Keratinocyte (primary cell): ENCODE data around the gene CEACAM7. TPM values are rescaled to one million over a fixed set of nuclear protein-coding genes. Genes with fewer than 3 reads are reported as not detected.
A peak's percentile ranks its signal among the peaks of the same experiment; 100 is the strongest.

Experiments
- DNase-seq: peaks from one replicate; pipeline ENCODE4 v3.0.0-alpha.2; 2011; ENCODE audit warnings: low read depth, missing footprints, low spot score
- FAIRE-seq: peaks from 2 replicates; lab custom pipeline; 2011; peaks lifted over from hg19 to GRCh38; lab: Jason Lieb, UNC
- H2AFZ ChIP-seq: 2 replicates; pipeline ENCODE4 v1.6.0; 2012; ENCODE audit warnings: low read length, control low read depth, inconsistent platforms; ENCODE audit not compliant: control insufficient read depth
- H3K27ac ChIP-seq: 2 replicates; pipeline ENCODE4 v1.5.1; 2011; ENCODE audit warnings: low read length; ENCODE audit not compliant: control insufficient read depth, insufficient read depth
- H3K27me3 ChIP-seq: 3 replicates; pipeline ENCODE4 v1.6.0; 2011; ENCODE audit warnings: low read length; ENCODE audit not compliant: control insufficient read depth, insufficient read depth; ENCODE audit errors: extremely low read depth
- H3K36me3 ChIP-seq, 2 experiments: 2 replicates in 1 of 2; 3 replicates in 1 of 2; pipeline ENCODE4 v1.5.1; 2011; ENCODE audit warnings: low read length in 2 of 2, mild to moderate bottlenecking in 1 of 2; ENCODE audit not compliant: control insufficient read depth in 2 of 2, insufficient read depth in 2 of 2; ENCODE audit errors: extremely low read depth in 1 of 2
- H3K4me1 ChIP-seq: 3 replicates; pipeline ENCODE4 v1.5.1; 2011; ENCODE audit warnings: low read length; ENCODE audit not compliant: control insufficient read depth, insufficient read depth; ENCODE audit errors: extremely low read depth
- H3K4me2 ChIP-seq: 3 replicates; pipeline ENCODE4 v1.6.0; 2011; ENCODE audit warnings: low read depth, low read length; ENCODE audit not compliant: control insufficient read depth, insufficient read depth; ENCODE audit errors: extremely low read depth
- H3K4me3 ChIP-seq, 3 experiments: fragments of 200-600 bp in 1 of 3; sonication (generic) in 1 of 3; 2 replicates in 2 of 3; 3 replicates in 1 of 3; pipeline ENCODE4 v1.5.1; 2011 to 2016; ENCODE audit warnings: low read length in 3 of 3, mild to moderate bottlenecking in 3 of 3, control low read depth in 2 of 3, inconsistent platforms in 1 of 3, low read depth in 1 of 3, mixed read lengths in 1 of 3, mixed run types in 1 of 3, moderate library complexity in 1 of 3; ENCODE audit not compliant: control insufficient read depth in 2 of 3, insufficient read depth in 2 of 3; ENCODE audit errors: extremely low read depth in 1 of 3
- H3K79me2 ChIP-seq: 2 replicates; pipeline ENCODE4 v1.6.0; 2012; ENCODE audit warnings: low read length; ENCODE audit not compliant: control insufficient read depth, insufficient read depth
- H3K9ac ChIP-seq: 3 replicates; pipeline ENCODE4 v1.6.0; 2011; ENCODE audit warnings: low read length; ENCODE audit not compliant: control insufficient read depth, insufficient read depth; ENCODE audit errors: extremely low read depth
- H3K9me1 ChIP-seq: 3 replicates; pipeline ENCODE4 v1.6.0; 2011; ENCODE audit warnings: low read length; ENCODE audit not compliant: control insufficient read depth, insufficient read depth; ENCODE audit errors: extremely low read depth
- H3K9me3 ChIP-seq: 2 replicates; pipeline ENCODE4 v1.5.1; 2012; ENCODE audit warnings: low read depth, low read length; ENCODE audit not compliant: control insufficient read depth
- H4K20me1 ChIP-seq: 3 replicates; pipeline ENCODE4 v1.6.0; 2011; ENCODE audit warnings: low read length; ENCODE audit not compliant: control insufficient read depth, insufficient read depth; ENCODE audit errors: extremely low read depth
- EZH2 ChIP-seq: IDR thresholded peaks from one replicate; pipeline ENCODE4 v1.6.1; 2012; ENCODE audit warnings: inconsistent platforms, mild to moderate bottlenecking, low read length, moderate library complexity
- dilution Hi-C: fragments of 300-500 bp; cut with MboI; formaldehyde crosslinking; loops from one replicate; pipeline ENCODE4 v1.7.0; 2020; ENCODE audit warnings: low sequenced_read_pairs; ENCODE audit not compliant: extremely low pct_ligation_motif_present
- polyA plus RNA-seq, 5 experiments: library from polyadenylated mRNA; depleted of rRNA in 3 of 5; stranded (reverse) in 3 of 5; stranded (forward) in 1 of 5; unstranded in 1 of 5; fragments of >200 nt; gene quantifications; 1 replicate in 1 of 5; 2 replicates in 3 of 5; 3 replicates in 1 of 5; pipeline versions ENCODE4 v1.2.1 to v1.2.3, GENCODE V29; 2011 to 2012; ENCODE audit warnings: missing spikeins in 2 of 5, low read depth in 1 of 5, low replicate concordance in 1 of 5
- TF ChIP-seq, protein P1 (sequence below), 3 experiments: IDR thresholded peaks in 1 of 3; conservative IDR thresholded peaks in 1 of 3; optimal IDR thresholded peaks in 1 of 3; 2 replicates in 2 of 3; 3 replicates in 1 of 3; pipeline versions ENCODE3 to v1.5.1; 2011; ENCODE audit warnings: low read length in 3 of 3, mild to moderate bottlenecking in 3 of 3, moderate library complexity in 2 of 3, control low read depth in 1 of 3, inconsistent platforms in 1 of 3; ENCODE audit not compliant: insufficient read depth in 2 of 3; ENCODE audit errors: extremely low read depth in 1 of 3

The CEACAM7 gene
- polyA plus RNA-seq, 1 donor (not counting 4 experiments of a cell fraction or from before 2014, with no cell fraction given), result not detected

DNA sequence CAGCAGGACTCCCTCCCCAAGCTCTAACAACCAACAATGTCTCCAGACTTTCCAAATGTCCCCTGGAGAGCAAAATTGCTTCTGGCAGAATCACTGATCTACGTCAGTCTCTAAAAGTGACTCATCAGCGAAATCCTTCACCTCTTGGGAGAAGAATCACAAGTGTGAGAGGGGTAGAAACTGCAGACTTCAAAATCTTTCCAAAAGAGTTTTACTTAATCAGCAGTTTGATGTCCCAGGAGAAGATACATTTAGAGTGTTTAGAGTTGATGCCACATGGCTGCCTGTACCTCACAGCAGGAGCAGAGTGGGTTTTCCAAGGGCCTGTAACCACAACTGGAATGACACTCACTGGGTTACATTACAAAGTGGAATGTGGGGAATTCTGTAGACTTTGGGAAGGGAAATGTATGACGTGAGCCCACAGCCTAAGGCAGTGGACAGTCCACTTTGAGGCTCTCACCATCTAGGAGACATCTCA, 14.1 kb upstream of the CEACAM7 start:
- H2AFZ ChIP-seq, result no peak overlapping the region
- H3K27ac ChIP-seq, result no peak overlapping the region
- DNase-seq (no peak), FAIRE-seq (no peak)
- H4K20me1 ChIP-seq, result peaks cover 4% of the 10 kb centered on the region
- no peak overlapping the region for H3K4me3 ChIP-seq
- dilution Hi-C loops, result no loop called here
- H3K27me3 ChIP-seq, result no peaks in the 10 kb centered on the region
- H3K9ac ChIP-seq, result no peak overlapping the region
- TF ChIP-seq, protein P1, sequence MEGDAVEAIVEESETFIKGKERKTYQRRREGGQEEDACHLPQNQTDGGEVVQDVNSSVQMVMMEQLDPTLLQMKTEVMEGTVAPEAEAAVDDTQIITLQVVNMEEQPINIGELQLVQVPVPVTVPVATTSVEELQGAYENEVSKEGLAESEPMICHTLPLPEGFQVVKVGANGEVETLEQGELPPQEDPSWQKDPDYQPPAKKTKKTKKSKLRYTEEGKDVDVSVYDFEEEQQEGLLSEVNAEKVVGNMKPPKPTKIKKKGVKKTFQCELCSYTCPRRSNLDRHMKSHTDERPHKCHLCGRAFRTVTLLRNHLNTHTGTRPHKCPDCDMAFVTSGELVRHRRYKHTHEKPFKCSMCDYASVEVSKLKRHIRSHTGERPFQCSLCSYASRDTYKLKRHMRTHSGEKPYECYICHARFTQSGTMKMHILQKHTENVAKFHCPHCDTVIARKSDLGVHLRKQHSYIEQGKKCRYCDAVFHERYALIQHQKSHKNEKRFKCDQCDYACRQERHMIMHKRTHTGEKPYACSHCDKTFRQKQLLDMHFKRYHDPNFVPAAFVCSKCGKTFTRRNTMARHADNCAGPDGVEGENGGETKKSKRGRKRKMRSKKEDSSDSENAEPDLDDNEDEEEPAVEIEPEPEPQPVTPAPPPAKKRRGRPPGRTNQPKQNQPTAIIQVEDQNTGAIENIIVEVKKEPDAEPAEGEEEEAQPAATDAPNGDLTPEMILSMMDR (optimal IDR thresholded peaks at IDR 0.05 in 1 of 3, IDR thresholded peaks at IDR 0.05 in 1 of 3, conservative IDR thresholded peaks at IDR 0.05 in 1 of 3; ENCODE audit: extremely low read depth in 1 of 3, insufficient read depth in 2 of 3, low read length in 3 of 3), result no peak
- TF ChIP-seq EZH2, result no peak
- H3K4me1 ChIP-seq, result no peaks in the 10 kb centered on the region
- no peaks in the 10 kb centered on the region for H3K9me3 ChIP-seq
- H3K4me2 ChIP-seq, result no peak overlapping the region
- no peaks in the 10 kb centered on the region for H3K79me2 ChIP-seq
- no peaks in the 10 kb centered on the region for H3K36me3 ChIP-seq
- no peaks in the 10 kb centered on the region for H3K9me1 ChIP-seq

DNA sequence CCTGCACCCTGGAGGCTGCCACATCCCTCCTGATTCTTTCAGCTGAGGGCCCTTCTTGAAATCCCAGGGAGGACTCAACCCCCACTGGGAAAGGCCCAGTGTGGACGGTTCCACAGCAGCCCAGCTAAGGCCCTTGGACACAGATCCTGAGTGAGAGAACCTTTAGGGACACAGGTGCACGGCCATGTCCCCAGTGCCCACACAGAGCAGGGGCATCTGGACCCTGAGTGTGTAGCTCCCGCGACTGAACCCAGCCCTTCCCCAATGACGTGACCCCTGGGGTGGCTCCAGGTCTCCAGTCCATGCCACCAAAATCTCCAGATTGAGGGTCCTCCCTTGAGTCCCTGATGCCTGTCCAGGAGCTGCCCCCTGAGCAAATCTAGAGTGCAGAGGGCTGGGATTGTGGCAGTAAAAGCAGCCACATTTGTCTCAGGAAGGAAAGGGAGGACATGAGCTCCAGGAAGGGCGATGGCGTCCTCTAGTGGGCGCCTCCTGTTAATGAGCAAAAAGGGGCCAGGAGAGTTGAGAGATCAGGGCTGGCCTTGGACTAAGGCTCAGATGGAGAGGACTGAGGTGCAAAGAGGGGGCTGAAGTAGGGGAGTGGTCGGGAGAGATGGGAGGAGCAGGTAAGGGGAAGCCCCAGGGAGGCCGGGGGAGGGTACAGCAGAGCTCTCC, 13.5 kb upstream of the CEACAM7 start:
- Histone ChIP-seq H3K9me1 (no peaks in the 10 kb centered on the region), H3K4me2 (no peak overlapping the region), H3K9me3 (no peaks in the 10 kb centered on the region), H4K20me1 (peaks cover 4% of the 10 kb centered on the region), H3K79me2 (no peaks in the 10 kb centered on the region), H3K4me1 (no peaks in the 10 kb centered on the region), H2AFZ (no peak overlapping the region), H3K27me3 (no peaks in the 10 kb centered on the region), H3K27ac (no peak overlapping the region), H3K4me3 (no peak overlapping the region), H3K36me3 (no peaks in the 10 kb centered on the region), H3K9ac (no peak overlapping the region)
- TF ChIP-seq, protein P1 (optimal IDR thresholded peaks at IDR 0.05 in 1 of 3, IDR thresholded peaks at IDR 0.05 in 1 of 3, conservative IDR thresholded peaks at IDR 0.05 in 1 of 3; ENCODE audit: extremely low read depth in 1 of 3, insufficient read depth in 2 of 3, low read length in 3 of 3), result peak; percentile 23 to 52 (median 32)
- no peak for TF ChIP-seq EZH2
- dilution Hi-C loops, result no loop called here
- no peak for DNase-seq
- FAIRE-seq, result no peak
